22Rv1 (cell line): ENCODE results near the gene TM9SF3.
A peak's percentile ranks its signal among the peaks of the same experiment; 100 is the strongest.

Experiments used
- ZFX ChIP-seq: fragments of 450-650 bp; IDR thresholded peaks from 2 replicates; pipeline ENCODE4 v1.6.1; 2017; ENCODE audit warnings: antibody characterized with exemption, borderline replicate concordance
- TF ChIP-seq, protein P1 (sequence below): fragments of 450-650 bp; IDR thresholded peaks from 2 replicates; pipeline ENCODE4 v1.5.1; 2017; ENCODE audit warnings: mild to moderate bottlenecking

GRCh38 chr10:96556003-96556402 lies 30.8 kb downstream of the TM9SF3 start:
- no peak for TF ChIP-seq ZFX
- TF ChIP-seq, protein P1, sequence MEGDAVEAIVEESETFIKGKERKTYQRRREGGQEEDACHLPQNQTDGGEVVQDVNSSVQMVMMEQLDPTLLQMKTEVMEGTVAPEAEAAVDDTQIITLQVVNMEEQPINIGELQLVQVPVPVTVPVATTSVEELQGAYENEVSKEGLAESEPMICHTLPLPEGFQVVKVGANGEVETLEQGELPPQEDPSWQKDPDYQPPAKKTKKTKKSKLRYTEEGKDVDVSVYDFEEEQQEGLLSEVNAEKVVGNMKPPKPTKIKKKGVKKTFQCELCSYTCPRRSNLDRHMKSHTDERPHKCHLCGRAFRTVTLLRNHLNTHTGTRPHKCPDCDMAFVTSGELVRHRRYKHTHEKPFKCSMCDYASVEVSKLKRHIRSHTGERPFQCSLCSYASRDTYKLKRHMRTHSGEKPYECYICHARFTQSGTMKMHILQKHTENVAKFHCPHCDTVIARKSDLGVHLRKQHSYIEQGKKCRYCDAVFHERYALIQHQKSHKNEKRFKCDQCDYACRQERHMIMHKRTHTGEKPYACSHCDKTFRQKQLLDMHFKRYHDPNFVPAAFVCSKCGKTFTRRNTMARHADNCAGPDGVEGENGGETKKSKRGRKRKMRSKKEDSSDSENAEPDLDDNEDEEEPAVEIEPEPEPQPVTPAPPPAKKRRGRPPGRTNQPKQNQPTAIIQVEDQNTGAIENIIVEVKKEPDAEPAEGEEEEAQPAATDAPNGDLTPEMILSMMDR, result peak; percentile 74
